NOMO-1 treated with DMSO at 0.1 percent for 48 hours (cell line): ENCODE results near the gene TNFRSF6B.
"Not testable (repeated sequence)": the region's sequence is repeated elsewhere in the genome, so short reads cannot be mapped to it uniquely, and the experiment has no call there.

ENCODE experiments used
- DNase-seq: peaks from one replicate; lab custom pipeline; 2025; ENCODE audit not compliant: unreplicated experiment; lab: John Stamatoyannopoulos, UW

Gene TNFRSF6B

GRCh38 chr20:63696628-63697356 lies at the start of gene TNFRSF6B:
TNFRSF6B (plus strand) TSS chr20:63696652; CDS start chr20:63696768, 116 bp downstream.
- no peak for DNase-seq

GRCh38 chr20:63648190-63648589 lies 48.3 kb upstream of the TNFRSF6B start:
- DNase-seq: no peak

- DNase-seq: no peak
These were observed 47.4 kb upstream of the TNFRSF6B start for GRCh38 chr20:63648895-63649589.

GRCh38 chr20:63650486-63650885 lies 46.0 kb upstream of the TNFRSF6B start:
- not testable (repeated sequence) for DNase-seq

- DNase-seq: no peak
These were observed 44.6 kb upstream of the TNFRSF6B start for GRCh38 chr20:63651942-63652191.

GRCh38 chr20:63652192-63652980 lies 44.1 kb upstream of the TNFRSF6B start:
- DNase-seq: no peak

GRCh38 chr20:63653041-63653973 lies 43.1 kb upstream of the TNFRSF6B start, which contains the start of gene STMN3:
STMN3 (minus strand) TSS chr20:63653424; CDS start chr20:63653345, 79 bp downstream.
- DNase-seq: peak; percentile 81

GRCh38 chr20:63653974-63654668 lies 42.3 kb upstream of the TNFRSF6B start:
- DNase-seq: no peak

- no peak for DNase-seq
These were observed 41.2 kb upstream of the TNFRSF6B start for GRCh38 chr20:63655249-63655648.

GRCh38 chr20:63656451-63656850 lies 40.0 kb upstream of the TNFRSF6B start:
- DNase-seq: no peak

- DNase-seq: peak; percentile 14
These were observed 39.1 kb upstream of the TNFRSF6B start for GRCh38 chr20:63657260-63657936.

- DNase-seq: peak; percentile 85
These were observed 38.3 kb upstream of the TNFRSF6B start, which contains the start of gene RTEL1 for GRCh38 chr20:63657937-63658748. RTEL1 (plus strand) TSS chr20:63658312; CDS start chr20:63659403, 1,091 bp downstream.

- DNase-seq: peak; percentile 57
These were observed 37.7 kb upstream of the TNFRSF6B start for GRCh38 chr20:63658749-63659187.

- no peak for DNase-seq
These were observed 37.1 kb upstream of the TNFRSF6B start for GRCh38 chr20:63659370-63659769.

GRCh38 chr20:63660174-63660573 lies 36.3 kb upstream of the TNFRSF6B start:
- not testable (repeated sequence) for DNase-seq

GRCh38 chr20:63660622-63661021 lies 35.8 kb upstream of the TNFRSF6B start:
- DNase-seq: no peak

GRCh38 chr20:63661108-63661507 lies 35.3 kb upstream of the TNFRSF6B start:
- no peak for DNase-seq

GRCh38 chr20:63661959-63662812 lies 34.3 kb upstream of the TNFRSF6B start:
- no peak for DNase-seq
